SU-DHL-6 (cell line): ENCODE data around the gene TULP3.

Experiments
- H2AFZ ChIP-seq: fragments of 200-600 bp; sonication (generic); 2 replicates; pipeline ENCODE4 v1.6.1; 2014; ENCODE audit warnings: low read depth, mild to moderate bottlenecking, moderate library complexity, mixed read lengths, antibody characterized with exemption, low read length; ENCODE audit not compliant: severe bottlenecking
- H3F3A ChIP-seq: fragments of 200-600 bp; shearing (Covaris generic); 2 replicates; pipeline ENCODE4 v1.6.0; 2016; ENCODE audit warnings: antibody characterized with exemption, mild to moderate bottlenecking; ENCODE audit not compliant: insufficient read depth
- H3K27ac ChIP-seq: fragments of 200-600 bp; sonication (generic); 2 replicates; pipeline ENCODE4 v1.5.1; 2016; ENCODE audit warnings: low read depth, mild to moderate bottlenecking, low read length, moderate library complexity, mixed read lengths
- H3K27me3 ChIP-seq: fragments of 200-600 bp; sonication (generic), shearing (Covaris generic); 2 replicates; pipeline ENCODE4 v1.6.0; 2014; ENCODE audit warnings: mild to moderate bottlenecking, low read length
- H3K36me3 ChIP-seq: fragments of 200-600 bp; sonication (generic); 2 replicates; pipeline ENCODE4 v1.6.1; 2014; ENCODE audit warnings: mild to moderate bottlenecking, low read length, mixed read lengths
- H3K4me2 ChIP-seq: fragments of 300-600, 200-600 bp; shearing (Covaris generic), sonication (generic); 2 replicates; pipeline ENCODE4 v1.6.0; 2014; ENCODE audit warnings: low read length, low read depth, mild to moderate bottlenecking; ENCODE audit not compliant: poor library complexity, severe bottlenecking
- H3K4me3 ChIP-seq: fragments of 200-600 bp; sonication (generic); 2 replicates; pipeline ENCODE4 v1.5.1; 2014; ENCODE audit warnings: antibody characterized with exemption, low read length, mild to moderate bottlenecking, mixed read lengths; ENCODE audit not compliant: insufficient read depth, poor library complexity, severe bottlenecking
- H3K79me2 ChIP-seq: fragments of 200-600 bp; sonication (generic); 2 replicates; pipeline ENCODE4 v1.6.1; 2014; ENCODE audit warnings: mild to moderate bottlenecking, low read length, moderate library complexity; ENCODE audit not compliant: insufficient read depth
- H3K9ac ChIP-seq: fragments of 200-600 bp; sonication (generic); 2 replicates; pipeline ENCODE4 v1.7.0; 2014; ENCODE audit warnings: mild to moderate bottlenecking, low read length
- H3K9me2 ChIP-seq: fragments of 200-600 bp; sonication (generic); replicated peaks from 2 replicates; pipeline ENCODE4 v1.6.1; 2014; ENCODE audit warnings: low read length; ENCODE audit not compliant: insufficient read depth
- H3K9me3 ChIP-seq: fragments of 200-600 bp; sonication (generic); 2 replicates; pipeline ENCODE4 v1.6.1; 2014; ENCODE audit warnings: low read length, mixed read lengths; ENCODE audit not compliant: insufficient read depth
- H4K20me1 ChIP-seq: fragments of 200-600 bp; sonication (generic); 2 replicates; pipeline ENCODE4 v1.6.1; 2014; ENCODE audit warnings: low read depth, mild to moderate bottlenecking, antibody characterized with exemption, low read length, moderate library complexity, mixed read lengths
- CTCF ChIP-seq: fragments of 200-600 bp; sonication (generic); IDR thresholded peaks from one replicate; pipeline ENCODE4 v1.5.1; 2017; ENCODE audit warnings: antibody characterized with exemption, mild to moderate bottlenecking, low read length, moderate library complexity; ENCODE audit not compliant: insufficient read depth, poor library complexity, severe bottlenecking
- EZH2phosphoT487 ChIP-seq: fragments of 200-600 bp; sonication (generic), shearing (Covaris generic); conservative IDR thresholded peaks from 2 replicates; pipeline ENCODE4 v1.6.1; 2018; ENCODE audit warnings: mild to moderate bottlenecking, antibody characterized with exemption, low read length, moderate library complexity, mixed read lengths

TULP3 gene

GRCh38 chr12:2980630-2981029, 89.9 kb downstream of the TULP3 start:
- Histone ChIP-seq H3K79me2 (no peaks in the 10 kb centered on the region), H3K9me3 (no peaks in the 10 kb centered on the region), H3K27me3 (no peaks in the 10 kb centered on the region), H4K20me1 (no peaks in the 10 kb centered on the region), H2AFZ (no peak overlapping the region), H3K27ac (no peak overlapping the region), H3F3A (no peaks in the 10 kb centered on the region), H3K4me3 (no peak overlapping the region), H3K9ac (no peak overlapping the region), H3K4me2 (no peak overlapping the region), H3K9me2 (no peaks in the 10 kb centered on the region), H3K36me3 (no peaks in the 10 kb centered on the region)
- TF ChIP-seq CTCF (no peak), EZH2phosphoT487 (no peak)

- TF ChIP-seq CTCF (no peak), EZH2phosphoT487 (no peak)
- no peaks in the 10 kb centered on the region for H3K27me3 ChIP-seq
- H3K9ac ChIP-seq = no peak overlapping the region
- H2AFZ ChIP-seq = no peak overlapping the region
- H3K27ac ChIP-seq = no peak overlapping the region
- H3K9me2 ChIP-seq = no peaks in the 10 kb centered on the region
- H3K36me3 ChIP-seq = no peaks in the 10 kb centered on the region
- no peak overlapping the region for H3K4me3 ChIP-seq
- no peak overlapping the region for H3K4me2 ChIP-seq
- H3K79me2 ChIP-seq = no peaks in the 10 kb centered on the region
- H3K9me3 ChIP-seq = no peaks in the 10 kb centered on the region
- H3F3A ChIP-seq = no peaks in the 10 kb centered on the region
- no peaks in the 10 kb centered on the region for H4K20me1 ChIP-seq
Observed at GRCh38 chr12:2982361-2982760, 91.7 kb downstream of the TULP3 start.

GRCh38 chr12:2984249-2984648, 93.6 kb downstream of the TULP3 start:
- TF ChIP-seq CTCF = no peak
- TF ChIP-seq EZH2phosphoT487 = no peak
- H3K9me3 ChIP-seq = no peaks in the 10 kb centered on the region
- H4K20me1 ChIP-seq = no peaks in the 10 kb centered on the region
- H3K36me3 ChIP-seq = no peaks in the 10 kb centered on the region
- H3K4me2 ChIP-seq = no peak overlapping the region
- no peaks in the 10 kb centered on the region for H3K9me2 ChIP-seq
- no peaks in the 10 kb centered on the region for H3K79me2 ChIP-seq
- H3K27me3 ChIP-seq = no peaks in the 10 kb centered on the region
- H3K4me3 ChIP-seq = no peak overlapping the region
- H3K27ac ChIP-seq = no peak overlapping the region
- H2AFZ ChIP-seq = no peak overlapping the region
- no peak overlapping the region for H3K9ac ChIP-seq
- H3F3A ChIP-seq = no peaks in the 10 kb centered on the region
